MM.1S (cell line): ENCODE results near the gene ISL2.

Experiments used
- CTCF ChIP-seq: fragments of 300-600 bp; sonication (generic); IDR thresholded peaks from 2 replicates; pipeline ENCODE4 v1.5.1; 2016; ENCODE audit warnings: antibody characterized with exemption, low read length, mixed read lengths
- EZH2phosphoT487 ChIP-seq: fragments of 300-600 bp; sonication (generic); IDR thresholded peaks from 2 replicates; pipeline ENCODE4 v1.6.1; 2018; ENCODE audit warnings: antibody characterized with exemption, low read length

DNA sequence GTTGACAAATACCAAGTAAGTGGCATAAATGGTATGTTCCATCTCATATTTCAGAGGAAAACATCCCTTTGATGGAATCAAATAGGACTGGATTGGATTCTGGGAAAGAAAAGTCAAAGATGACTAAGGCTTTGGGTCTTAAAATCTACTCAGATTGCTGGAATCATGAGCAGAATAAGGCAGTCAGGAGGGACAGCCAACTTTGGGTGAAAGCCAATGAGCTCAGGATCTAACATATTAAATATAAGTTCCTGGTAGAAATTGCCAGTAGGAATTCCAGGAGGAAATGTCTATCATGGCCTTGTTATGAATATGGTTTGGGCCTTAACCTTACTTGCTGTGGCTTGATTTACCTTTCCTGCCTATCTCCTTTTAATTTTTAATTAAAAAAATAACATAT, 55.3 kb downstream of the ISL2 start:
- TF ChIP-seq CTCF (no peak), EZH2phosphoT487 (no peak)
